LoVo (cell line): Measurements from ENCODE around the gene ADAMTS12.

Source experiments
- DNase-seq: peaks from one replicate; pipeline ENCODE4 v3.0.0-alpha.2; 2016; ENCODE audit warnings: low spot score

ADAMTS12 gene

DNA sequence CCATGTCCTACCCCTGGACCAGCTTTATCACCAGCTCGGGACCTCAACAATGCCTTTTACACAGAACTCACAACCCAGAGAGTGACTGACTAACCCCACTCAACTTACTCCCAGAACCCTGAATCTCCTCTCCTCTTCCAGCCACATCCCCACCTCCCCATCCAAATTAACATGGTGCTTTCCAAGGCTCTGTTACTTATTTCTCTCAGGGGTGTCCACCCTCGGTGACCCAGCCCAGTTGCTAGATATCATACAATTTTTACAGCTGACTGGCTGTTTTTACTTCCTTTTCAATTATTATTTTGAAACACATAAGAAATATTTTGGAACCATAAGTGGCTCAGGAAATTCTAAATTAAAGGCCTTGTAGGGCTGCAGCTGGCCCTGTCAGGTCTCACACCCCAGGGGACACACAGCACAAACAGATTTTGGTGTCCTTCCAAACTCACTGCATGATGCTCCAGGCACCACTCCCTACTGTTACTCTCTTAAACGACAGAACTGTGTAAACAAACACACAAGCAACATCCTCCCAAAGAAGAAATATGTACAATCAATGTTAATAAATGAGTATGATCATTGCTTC lies 180.6 kb downstream of the ADAMTS12 start:
- no peak for DNase-seq

DNA sequence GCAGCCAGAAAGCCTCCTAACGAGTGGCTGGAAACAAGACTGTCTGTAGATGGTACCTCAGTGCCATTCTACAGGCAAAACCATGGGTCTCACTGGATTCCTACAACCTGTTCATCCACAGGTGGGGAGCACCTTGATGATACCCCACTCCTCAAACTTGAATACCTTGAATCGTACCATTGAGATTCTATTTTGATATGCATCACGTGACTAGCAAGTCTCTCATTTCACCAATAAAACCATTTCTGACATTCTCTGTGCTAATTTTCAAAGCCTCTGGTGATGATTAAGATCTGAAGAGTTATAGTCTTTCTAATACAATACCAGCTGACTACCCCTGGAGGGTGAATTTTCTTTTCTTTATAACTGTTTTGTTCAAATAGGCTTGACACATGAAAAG lies 188.9 kb downstream of the ADAMTS12 start:
- no peak for DNase-seq

DNA sequence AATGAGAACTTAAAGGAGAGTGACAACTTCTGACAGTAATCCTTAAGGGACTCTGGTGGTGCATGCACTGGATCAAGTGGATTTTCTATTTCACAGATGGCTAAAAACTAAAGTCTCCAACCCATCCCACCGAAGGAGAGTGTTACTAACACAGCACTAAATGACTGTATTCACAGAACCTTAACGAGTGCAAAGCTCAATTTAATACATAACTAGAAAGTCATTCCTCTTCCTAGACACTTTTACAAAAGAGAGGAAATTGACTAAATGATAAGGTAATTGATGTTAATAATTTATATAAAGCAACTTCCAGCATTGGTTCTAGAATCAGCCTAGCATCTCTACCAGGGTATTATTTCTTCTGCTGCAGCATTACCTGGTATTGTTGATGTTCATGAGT lies 189.8 kb downstream of the ADAMTS12 start:
- DNase-seq = no peak

DNA sequence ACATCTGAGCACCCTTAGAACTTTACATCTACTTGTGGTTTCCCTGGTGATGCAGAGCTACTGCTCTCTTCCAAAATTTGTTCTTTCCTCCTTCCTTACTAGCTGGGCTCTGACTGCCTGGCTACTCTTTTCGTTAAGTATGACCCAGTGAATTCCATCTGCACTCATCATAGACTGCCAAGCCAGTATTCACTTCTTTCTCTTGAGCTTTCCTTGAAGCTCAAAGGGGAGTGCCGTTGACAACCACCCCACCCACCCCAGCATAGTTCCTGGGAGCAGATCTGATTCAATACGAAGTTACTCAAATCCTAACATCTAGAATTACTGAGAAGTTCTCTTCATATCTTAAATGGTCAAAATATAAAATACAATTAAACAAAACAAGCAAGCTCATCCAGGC lies 190.5 kb downstream of the ADAMTS12 start:
- no peak for DNase-seq

DNA sequence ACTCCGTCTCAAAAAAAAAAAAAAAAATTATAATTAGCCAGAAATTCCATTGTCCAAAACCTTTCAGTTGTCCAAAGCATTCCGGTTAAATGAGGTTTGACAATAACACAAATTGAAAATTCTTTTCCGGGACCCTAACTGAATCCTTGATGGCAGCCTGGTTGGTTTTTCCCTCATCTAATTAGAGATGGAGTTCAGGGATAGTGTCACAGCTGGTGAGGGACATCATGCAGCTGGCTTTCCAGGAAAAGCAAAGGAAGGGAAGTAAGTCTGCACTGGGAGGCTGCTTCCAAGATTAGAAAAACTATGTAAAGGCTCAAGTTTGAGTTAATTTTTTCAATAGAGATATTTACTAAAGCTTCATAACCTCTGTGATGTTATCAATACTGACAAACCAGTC lies 195.4 kb downstream of the ADAMTS12 start:
- no peak for DNase-seq

DNA sequence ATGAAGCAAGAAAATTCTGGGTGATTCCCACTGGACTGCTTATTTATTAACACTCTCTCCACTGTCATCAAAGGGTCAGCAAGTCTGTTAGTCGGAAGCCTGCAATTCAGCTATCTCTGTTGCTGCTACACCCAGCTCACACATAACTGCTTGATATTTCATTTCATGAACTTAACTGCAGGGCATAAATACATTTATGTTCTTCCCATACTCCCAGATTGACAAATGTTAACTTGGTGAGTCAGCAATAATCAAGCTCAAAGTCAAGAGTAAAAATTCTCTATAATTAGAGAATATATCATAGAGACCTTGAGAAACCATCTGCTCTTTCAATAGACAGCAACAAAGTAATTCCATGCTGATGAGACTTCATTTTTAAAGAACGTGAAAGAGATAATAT lies 198.8 kb downstream of the ADAMTS12 start:
- no peak for DNase-seq

DNA sequence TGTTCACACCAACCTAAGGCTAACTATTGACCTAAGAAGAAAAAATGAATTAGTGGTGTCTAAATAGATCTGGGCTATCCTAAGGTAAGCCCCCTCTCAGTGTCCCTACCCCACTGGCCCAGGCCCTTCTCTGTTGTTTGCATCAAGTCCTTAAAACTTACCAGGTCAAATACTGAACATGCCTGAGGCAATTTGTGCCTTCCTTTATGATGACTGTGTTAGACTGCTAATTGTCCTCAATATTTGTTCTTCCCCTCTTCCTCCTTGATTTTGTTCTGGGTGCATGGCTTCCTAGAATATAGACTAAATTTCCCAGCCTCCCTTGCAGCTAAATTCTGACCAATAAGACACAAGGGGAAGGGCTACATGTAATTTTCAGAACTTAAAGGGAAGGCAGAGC lies 199.9 kb downstream of the ADAMTS12 start:
- no peak for DNase-seq

DNA sequence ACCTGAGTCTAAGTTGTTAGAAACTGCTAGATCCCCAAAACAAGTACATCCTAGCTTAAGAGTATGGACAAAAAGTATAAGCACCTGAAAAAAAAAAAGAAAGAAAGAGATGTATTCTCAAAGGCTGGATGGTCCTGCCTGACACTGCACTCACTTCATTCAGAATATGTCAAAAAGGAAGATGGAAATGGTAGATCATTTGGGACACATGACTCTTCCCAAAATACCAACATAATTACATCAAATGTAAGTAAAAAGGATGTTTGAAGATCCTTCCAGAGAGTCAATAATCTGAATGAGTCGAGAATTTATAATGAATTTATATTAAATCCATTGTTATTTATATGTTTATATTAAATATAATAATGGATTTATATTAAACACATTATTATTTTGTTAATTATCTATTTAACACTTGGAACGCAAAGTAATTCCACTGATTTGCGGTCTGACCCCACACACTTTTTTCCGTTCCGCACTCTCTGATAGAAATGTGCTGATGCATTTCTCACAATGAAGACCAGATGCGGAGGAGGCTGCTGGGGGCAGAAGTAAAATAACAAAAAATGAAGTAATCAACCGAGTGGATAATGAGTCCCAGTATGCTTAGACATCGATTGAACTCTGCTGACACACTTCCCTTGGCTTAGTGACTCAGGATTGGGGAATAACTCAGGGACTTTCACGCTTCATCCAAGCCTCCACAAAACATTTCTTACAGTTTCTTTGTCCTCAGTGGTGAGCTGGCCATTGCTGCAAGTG lies 201.2 kb downstream of the ADAMTS12 start:
- DNase-seq = no peak

DNA sequence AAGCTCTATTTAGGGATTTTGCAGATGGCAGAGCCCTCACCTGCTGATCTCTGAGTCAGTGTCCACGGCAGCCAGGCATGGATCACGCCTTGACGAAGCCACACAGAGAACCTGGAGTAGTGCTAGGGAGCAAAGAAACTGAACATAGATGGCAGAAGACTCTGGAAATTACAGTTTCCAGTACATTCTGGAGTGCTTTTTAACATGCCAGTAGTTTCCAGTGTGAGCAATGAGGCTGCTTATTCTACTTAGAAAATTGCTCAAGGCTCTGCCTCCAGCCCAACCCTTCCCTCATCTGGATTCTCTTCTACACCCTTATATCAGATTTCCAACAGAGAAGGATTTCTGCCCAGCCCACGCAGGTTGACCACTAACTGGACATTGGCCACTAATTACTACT lies 203.3 kb downstream of the ADAMTS12 start:
- no peak for DNase-seq

DNA sequence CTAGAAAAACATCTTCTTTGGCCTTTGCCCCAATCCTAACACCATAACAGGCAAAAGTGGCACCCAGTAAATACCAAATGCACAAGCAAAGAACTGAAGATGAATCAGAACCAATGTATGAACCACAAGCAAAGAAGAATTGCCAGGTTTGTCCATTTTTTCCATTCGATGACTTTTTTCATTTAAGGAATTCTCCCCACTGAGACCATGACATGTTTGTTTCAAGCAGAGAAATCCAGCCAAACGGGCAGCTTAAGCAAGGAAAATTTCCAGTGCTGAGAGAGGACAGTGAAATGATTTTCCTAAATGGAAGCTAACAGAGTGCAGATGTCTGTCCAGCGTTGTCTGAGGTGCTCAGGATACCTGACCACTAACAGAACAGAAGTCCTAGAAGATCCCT lies 203.7 kb downstream of the ADAMTS12 start:
- no peak for DNase-seq

DNA sequence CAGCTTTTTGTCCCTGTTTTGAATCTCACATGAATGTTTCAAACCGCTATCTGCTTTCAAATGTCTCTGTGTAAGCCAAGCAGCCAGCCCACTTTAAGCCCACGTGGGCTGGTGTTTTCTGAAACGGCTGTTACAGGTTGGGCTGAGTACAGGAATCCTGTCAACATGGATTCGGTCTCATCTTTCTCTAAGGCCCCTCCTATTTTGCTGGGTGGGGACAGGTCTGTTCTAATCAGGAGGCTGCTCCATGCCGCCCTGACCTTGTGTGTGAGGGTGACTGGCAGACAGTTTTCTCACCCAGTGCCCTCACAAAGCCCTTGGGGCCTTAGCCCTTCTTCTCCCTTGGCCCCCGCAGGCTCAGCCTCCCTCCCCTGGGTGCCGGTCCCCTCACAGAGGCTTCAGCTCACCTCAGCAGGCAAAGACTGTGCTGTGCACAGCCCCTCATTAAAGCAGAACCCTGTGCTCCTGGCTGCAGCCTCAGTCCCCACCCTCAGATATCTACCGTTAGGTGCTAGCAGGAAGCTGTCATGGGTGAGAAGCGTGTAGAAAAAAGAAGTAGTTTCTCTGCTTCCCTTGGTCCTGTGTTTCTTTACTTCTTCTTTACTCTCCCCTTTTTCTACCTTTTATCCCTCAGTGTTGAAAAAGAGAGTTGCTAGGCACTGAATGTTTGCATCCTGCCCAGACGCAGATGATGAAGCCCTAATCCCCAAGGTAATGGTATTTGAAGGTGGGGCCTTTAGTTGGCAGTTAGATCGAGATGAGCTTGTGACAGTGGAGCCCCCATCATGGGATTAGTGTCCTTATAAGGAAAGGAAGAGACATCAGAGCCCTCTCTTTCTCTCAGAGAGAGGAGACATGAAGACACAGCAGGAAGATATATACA lies 205.7 kb downstream of the ADAMTS12 start:
- DNase-seq = no peak

DNA sequence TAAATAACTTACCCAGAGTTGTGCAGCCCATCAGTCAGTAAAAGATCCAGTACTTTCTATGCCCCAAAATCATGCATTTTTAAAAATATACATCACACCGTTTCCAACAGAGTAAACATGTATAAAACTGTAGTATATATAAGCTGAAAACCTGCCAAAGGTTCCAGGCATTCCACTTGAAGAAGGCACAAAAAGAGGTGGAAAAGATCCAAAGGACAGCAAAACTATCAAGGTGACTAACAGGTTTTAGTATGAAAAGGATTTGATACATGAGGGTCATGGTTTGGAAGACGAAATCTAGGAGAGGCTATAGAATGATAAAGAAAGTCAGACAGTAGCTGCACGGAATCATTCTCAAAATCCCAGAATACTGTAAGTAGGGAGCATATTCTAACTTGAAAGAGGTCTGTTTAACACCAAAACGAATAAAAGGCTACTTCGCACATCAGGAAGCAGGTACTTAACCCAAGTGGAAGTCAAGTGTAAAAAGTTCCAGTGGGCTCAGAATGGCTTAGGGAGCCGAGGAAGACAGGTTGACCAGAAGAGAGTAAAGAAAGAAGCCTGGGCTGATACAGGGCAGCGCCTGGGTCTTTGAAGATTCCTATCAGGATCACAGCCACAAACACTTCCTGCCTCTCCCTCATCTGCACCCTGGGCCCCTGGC lies 207.2 kb downstream of the ADAMTS12 start:
- no peak for DNase-seq

DNA sequence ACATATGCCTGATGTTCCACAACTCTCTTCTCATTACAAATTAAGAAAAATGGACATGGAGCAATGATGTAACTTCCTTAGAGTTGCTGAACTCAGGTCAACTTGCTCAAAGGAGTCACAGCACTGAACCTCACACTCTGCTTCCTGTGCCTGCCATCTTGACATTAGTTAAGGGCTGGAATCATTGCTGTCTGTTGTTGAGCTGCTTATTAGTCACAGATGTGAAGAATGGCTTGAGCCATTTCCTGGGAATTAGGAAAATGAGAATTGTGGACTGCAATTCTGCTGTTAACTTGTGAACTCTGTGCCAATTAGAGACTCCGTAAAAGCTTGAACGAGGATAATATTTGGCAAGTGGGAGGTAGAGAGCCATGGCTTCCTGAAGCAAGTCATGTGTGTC lies 212.0 kb downstream of the ADAMTS12 start:
- DNase-seq = no peak

DNA sequence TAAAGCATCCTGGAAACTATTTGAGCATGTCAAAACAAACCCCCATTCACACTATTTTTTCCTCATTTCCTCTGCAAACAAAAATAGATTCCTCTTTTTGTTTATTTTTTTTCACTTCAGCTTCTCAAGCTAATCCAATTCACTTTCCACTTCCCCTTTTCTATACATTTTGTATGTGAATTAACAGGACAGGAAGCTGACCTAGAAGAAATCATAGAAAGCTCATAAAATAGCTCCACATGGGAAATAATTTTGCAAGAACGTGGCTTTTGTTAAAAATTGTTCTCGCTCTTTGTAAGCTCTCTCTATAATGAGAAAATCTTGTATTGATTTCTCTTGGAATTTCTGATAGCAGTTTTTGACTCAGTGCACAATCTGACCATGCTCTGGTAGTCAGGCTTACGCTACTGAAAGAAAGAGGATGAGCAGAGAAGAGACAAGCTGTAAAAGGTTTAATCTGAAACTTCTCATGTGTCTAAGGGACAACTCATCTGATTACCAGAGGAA lies 215.8 kb downstream of the ADAMTS12 start:
- no peak for DNase-seq

DNA sequence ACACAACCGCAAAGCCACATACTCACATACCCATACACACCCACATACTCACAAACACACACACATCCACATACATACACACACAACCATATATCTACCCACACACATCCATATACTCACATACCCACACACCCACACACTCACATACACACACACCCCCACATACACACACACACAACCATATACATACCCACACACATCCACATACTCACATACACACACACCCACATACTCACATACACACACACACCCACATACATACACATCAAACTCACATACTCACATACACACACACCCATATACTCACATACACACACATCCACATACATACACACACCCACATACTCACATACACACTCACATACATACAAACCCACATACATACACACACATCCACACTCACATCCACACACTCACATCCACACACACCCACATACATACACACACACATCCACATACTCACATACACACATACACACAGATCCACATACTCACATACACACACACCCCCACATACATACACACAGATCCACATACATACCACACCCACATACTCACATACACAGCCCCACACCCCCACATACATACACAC lies 220.0 kb downstream of the ADAMTS12 start:
- no peak for DNase-seq

DNA sequence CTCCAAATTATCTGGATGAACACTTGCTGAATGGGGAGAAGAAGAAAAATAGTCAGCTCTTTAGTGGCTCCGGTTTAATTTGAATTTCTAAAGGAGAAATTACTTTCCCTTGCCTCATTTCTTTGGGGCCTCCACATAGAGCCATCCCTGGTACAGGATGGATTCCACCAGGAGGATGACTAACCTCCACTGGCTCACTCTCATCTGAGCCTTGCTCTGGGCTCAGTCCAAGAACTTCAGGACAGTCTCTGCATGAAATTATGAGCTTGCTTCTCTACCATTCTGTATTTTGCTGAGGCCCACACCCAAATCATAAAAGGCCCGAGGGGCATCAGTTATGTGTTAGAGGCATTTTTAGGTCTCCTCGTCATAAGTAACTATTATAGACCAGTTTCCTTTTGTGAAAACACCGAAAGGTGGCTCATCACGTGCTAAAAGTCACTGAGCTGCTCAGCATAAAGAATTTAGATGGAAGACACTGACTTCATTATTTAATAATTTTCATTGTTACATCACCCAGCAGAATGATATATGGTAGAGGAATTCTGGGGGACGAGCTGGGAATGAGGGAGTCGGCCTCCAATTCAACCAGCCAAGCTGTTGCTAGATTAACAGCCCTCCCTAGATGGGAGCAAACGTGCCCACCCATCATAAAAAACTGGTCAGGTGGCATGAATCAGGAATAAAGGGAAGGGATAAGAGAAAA lies 228.9 kb downstream of the ADAMTS12 start:
- DNase-seq = no peak

DNA sequence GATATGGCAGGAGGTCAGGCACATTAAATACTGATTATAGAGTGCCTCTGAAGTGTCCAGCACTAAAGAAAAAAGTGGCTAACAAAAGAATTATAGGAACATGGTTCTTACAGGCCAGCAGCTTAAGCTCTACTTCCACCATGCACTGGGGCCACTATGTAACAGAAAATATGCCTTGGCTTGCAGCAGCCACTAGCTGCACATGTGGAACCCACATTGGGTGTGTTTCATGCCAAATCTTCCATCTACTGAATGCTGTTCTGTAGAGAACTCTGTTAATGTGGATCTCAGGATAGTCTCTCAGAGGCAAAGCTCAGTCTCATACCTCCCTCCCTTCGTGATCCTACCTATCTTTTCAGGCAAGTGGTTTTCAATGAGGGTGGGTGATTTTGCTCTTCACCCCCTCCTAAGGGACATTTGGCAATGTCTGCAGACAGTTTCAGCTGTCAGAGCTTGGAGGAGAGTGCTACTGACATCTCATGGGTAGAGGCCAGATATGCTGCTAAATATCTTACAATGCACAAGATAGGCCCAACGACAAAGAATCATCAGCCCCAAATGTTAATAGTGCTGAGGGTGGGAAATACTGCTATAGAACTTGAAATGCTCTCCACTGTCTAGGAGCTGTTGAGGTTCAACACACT lies 232.1 kb downstream of the ADAMTS12 start:
- DNase-seq = no peak

DNA sequence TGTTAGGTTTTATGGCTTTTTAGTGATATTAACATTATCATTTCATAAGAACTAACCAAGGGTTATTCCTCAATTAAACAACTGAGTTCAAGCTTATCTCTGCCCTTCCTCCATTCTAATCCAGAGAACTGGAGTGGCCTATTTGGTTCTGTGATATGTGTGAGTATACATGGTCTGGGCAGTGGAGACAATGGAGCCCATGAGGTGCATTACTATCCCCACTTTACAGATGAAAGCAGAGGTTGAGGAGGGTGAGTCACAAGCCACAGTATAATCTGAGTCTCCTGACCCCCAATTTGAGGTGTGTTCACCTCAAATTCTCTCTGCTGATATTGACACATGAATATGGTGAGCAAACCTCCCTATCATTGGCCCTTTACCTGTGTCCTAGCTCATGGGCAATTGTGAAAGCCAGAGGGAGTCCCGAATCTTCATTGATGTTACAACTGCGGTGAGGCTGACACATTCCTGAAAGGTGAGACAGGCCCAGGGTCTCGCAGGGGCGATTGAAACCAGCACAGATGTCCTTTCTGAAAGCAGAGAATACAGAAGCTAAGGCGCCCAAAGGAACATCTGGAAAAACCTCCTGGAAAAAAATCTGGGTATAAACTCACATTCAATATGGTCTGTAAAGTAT lies 233.9 kb downstream of the ADAMTS12 start:
- DNase-seq = no peak

DNA sequence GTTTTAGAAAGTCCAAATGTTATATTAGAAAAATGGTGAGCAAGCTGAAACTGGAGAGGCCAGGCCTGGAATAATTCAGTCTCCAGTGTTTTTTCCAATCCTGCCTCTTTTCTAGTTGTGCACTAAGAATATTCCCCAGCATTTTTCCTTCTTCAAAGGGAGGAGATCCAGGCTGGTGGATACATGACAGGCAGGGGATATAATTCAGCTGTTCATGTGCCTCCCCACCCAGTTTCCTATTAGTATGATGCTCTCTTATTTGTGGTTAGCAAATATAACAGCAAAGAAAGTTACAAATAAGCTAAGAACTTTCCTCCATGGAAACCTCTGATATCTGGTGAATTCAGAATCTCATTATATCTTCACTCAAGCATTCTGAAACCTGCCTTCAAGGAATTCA lies 234.6 kb downstream of the ADAMTS12 start:
- DNase-seq = no peak

DNA sequence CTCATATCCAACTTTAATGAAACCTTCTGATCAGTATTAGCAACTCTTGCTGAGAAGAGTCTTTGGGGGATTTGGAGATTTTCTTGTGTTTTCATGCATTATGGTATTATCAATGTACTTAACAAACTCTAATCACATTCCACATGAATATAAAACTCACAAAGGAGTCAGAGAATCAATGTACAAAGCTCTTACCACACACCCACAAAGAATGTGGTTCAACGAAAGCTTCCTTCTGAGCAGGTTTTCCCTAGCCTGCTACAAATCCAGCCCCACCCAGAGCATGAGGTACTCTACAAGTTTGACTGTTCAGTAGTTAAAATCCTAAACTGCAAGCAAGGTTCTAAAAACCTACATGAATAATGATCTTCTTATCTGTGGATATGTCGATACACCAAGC lies 240.9 kb downstream of the ADAMTS12 start:
- DNase-seq = no peak
